HG03097 (cell line): ENCODE results near the gene FAM53B.
"Not testable (repeated sequence)": the region's sequence is repeated elsewhere in the genome, so short reads cannot be mapped to it uniquely, and the experiment has no call there.

ENCODE experiments used
- ATAC-seq: cut with Tn5 transposase; IDR thresholded peaks from one replicate; pipeline ENCODE4 v1.9.1; 2021; ENCODE audit not compliant: unreplicated experiment, low FRiP score

The FAM53B gene, protein sequence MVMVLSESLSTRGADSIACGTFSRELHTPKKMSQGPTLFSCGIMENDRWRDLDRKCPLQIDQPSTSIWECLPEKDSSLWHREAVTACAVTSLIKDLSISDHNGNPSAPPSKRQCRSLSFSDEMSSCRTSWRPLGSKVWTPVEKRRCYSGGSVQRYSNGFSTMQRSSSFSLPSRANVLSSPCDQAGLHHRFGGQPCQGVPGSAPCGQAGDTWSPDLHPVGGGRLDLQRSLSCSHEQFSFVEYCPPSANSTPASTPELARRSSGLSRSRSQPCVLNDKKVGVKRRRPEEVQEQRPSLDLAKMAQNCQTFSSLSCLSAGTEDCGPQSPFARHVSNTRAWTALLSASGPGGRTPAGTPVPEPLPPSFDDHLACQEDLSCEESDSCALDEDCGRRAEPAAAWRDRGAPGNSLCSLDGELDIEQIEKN

DNA sequence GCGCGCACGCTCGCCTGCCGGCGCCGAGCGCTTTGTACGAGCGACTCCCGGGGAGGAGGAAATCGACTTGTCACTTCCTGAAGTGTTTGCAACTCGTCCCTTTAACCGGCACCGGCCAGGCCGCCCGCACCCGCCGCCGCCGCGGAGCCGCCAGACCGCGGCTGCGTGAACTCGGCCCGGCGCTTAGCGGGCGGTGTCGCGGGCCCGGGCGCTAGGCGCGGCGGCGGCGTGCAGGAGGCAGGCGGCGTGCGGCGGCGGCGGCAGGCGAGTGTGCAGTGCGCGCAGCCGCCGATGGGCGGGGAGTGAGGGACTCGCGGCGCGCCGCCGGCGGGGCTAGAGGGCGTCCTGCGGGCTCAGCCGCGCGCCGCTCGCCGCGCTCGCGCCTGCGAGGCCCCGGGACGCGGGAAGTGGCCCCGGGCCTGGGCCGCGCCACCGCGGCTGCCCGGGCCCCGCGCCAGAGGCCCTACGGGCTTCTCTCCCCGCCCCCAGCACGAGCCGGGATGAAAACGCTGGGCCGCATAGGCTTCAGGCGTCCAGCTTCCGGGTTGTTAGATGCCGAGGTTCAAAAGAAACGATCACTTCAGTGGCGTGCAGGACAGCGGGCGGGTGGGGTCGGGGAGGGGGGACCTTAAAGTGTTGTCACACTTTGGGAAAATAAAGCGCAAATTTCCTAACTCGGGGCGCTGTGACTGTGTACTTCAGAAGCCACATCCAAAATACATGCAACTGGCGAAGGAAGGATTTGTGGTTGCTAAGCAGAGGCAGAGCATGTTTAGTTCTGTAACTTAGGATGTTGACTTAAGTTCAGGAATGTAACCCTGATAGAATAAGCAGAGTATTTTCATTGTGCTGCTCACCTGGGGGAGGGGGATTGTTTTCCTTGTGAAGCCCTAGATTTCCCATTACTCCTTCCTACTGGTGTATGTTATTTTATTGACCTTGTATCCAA is at the start of gene FAM53B:
Gene FAM53B, minus strand, starts transcription at position 277 of the 949 bp plus-strand sequence. CDS start 37,665 bp downstream, outside the sequence.
- peak; percentile 48 for ATAC-seq

DNA sequence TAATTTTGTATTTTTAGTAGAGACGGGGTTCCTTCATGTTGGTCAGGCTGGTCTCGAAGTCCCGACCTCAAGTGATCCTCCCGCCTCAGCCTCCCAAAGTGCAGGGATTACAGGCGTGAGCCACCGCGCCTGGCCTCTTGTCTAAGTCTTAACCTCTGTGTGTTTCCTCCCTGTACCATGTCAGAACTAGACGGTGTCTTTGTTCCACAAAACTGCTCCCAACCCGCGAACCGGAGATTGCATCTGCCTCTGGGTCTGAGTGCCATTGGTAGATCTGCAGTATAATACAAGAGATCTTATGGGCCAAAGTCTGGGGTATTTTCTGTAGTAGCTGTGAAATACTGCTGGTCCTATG is 48.8 kb upstream of the FAM53B start:
- no peak for ATAC-seq

DNA sequence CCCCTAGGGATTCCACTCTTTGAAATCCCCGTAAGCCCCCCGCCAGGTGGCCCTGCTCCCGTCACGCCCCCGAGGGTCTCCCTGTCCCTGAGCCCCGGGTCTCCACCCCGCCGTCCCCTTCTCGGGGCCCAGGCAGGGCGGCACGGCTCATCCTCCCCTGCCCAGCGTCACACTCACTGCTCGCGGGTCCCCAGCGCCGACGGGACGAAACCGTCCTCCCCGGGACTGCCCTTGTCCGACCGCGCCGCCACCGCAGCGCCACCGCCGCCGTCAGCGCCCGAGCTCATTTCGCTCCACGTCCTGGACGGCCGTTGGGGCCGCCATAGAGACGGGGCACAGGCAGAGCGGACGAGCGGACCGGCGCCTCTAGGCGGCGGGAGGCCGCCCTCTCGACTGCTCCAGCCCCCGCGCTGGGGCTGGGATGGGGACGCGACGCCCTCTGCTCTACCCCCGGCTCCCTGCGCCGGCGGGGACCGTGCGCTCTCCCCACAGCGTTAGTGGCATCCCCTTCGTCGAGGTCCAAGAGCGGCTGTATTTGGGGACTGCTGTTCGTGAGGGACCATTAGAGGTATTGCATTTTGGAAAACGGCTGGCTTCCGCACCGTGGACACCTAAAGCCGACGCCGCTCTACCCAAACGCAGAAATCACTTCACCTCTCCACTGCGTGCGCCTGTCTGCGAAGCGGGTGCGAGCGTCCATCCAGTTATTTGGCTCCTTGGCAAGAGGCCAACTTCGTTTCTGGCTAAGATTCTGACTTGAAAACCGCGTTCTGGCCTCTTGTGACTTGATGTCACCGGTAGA is 47.6 kb upstream of the FAM53B start, which contains the start of gene EEF1AKMT2:
Gene EEF1AKMT2, minus strand, starts transcription at position 341 of the 802 bp plus-strand sequence. Its CDS starts 54 bp downstream, at position 287.
- ATAC-seq: peak; percentile 85

DNA sequence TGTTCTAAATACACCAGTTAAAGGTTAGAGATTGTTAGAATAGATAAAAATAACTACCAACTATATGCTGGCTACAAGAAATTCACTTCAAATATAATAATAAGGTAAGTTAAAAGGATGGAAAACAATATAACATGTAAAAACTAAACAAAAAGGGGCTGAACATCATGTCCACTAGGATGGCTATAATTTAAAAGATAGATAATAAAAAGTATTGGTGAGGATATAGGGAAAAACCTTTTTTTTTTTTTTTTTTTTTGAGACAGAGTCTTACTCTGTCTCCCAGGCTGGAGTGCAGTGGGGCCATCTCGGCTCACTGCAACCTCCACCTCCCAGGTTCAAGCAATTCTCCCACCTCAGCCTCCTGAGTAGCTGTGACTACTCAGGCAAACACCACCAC is 38.7 kb upstream of the FAM53B start:
- not testable (repeated sequence) for ATAC-seq

DNA sequence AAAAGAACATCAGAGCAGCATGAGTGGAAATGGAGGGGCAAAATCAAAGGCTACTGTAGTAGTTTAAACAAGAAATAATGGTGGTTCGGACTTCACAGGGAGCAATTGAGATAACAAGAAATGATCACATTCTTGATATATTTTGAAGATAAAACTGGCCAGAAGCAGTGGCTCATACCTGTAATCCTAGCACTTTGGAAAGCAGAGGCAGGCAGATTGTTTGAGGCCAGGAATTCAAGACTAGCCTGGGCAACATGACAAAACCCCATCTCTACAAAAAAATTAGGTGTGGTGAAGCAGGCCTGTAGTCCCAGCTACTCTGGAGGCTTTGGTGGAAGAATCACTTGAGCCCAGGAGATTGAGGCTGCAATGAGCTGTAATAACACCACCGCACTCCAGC is 24.6 kb upstream of the FAM53B start:
- ATAC-seq: no peak

DNA sequence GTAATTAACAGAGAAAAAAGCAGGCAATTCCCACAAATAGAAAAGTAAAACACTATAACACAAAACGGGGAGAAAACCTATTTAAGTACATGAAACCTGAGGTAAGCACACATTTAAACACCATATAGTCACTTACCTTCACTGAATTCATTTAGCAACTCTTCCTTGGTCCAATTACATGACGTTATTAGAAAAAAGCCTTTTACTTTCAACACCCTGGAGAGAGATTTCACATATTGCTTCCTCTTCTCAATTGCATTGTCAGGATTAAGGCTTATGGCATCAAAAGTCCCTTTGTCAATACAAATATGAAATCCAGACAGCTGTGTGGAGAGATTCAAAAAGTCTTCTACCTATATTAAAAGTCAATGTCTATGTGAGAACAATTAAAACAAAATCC is 21.1 kb upstream of the FAM53B start:
- ATAC-seq: no peak

DNA sequence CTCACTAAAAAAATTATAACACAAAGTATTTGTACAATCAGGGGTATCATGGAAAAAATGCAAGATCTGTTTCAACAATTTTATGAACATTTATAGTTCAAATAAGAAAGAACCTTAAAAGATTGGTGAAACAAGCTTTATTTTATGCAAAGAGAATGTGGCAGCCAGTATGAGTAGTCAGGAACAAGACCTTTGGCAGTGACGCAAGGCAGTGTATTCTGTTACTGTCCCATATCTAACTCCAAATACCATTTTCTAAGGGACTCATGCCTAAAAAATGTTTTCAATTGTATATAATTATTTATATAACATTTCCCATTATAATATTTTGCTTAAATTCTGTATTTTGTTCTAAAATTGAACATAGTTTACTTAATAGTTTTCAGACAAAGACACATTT is 19.1 kb upstream of the FAM53B start:
- no peak for ATAC-seq

DNA sequence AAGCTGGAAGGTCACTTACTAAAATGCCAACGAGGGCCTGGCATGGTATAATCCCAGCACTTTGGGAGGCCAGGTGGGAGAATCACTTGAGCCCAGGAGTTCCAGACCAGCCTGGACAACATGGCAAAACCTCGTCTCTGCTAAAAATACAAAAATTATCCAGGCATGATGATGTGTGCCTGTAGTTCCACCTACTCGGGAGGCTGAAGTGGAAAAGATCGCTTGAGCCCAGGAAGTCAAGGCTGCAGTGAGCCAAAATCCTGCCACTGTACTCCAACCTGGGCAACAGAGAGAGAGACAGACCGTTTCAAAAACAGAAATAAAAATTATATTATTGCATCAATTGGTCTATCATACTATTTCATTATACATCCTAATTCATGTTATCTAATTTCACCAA is 18.1 kb upstream of the FAM53B start:
- ATAC-seq: no peak

DNA sequence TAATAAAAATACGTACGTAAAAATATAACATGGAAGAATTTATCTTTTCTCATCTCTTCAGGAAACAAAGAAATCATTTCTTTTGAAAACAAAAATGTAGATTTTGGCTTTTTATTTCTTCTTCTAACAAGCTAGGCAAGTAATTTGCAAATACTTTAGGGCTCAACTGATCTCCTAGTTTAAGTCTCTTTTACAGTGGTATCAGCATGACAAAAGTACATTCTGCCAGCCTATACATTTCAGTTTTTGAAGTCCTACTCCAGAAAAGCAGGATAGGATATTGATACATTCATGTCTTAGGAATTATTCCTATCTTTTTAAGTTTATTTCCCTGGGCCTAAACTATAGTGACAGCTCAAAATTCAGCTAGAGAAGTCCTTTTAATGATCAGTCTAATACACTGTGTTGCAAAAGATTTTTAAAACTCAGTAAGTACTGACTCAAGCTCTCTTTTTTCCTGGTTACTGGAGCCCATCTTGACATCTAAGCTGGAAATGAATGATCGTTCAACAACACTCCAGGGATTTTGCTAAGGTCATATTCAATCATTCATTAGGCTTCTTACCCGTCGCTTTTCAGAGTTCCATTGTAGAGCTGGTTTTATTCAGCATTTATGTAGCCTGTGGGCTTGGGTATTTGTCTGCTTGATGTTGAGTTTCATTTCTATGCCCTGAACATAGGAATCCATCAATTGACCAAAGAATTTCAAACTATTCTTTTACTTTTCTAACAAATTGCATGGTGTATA is 12.2 kb upstream of the FAM53B start:
- ATAC-seq: no peak

DNA sequence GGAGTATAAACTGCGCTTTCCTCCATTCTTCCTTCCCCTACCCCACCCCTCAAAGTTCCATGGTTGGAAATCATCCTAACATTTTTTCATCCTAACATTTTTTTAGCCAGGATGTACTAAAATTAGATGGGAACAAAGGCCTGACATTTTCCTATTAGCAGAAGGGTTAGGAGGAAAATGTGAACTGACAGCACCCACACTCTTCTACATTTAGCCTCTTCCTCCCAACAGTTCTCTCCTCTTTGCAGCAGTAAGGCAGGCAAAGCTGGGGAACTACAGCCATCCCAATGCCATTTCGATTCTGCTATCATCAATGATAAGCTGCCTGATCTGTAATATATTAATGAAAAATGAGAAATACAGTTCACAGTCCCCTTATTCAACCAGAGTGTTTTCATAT is 11.4 kb upstream of the FAM53B start:
- ATAC-seq: no peak

DNA sequence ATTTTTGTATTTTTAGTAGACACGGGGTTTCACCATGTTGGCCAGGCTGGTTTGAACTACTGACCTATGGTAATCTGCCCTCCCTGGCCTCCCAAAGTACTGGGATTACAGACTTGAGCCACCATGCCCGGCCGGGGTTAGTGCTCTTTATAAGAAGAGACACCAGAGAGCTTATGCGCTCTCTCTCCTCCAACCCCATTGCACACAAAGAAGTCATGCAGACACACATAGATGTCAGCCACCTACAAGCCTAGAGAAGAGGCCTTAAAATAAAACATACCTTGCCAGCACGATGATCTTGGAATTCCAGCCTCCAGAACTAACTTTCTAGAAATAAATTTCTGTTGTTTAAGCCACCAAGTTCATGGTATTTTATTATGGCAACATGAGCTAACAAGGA is 10.0 kb upstream of the FAM53B start:
- ATAC-seq: no peak

DNA sequence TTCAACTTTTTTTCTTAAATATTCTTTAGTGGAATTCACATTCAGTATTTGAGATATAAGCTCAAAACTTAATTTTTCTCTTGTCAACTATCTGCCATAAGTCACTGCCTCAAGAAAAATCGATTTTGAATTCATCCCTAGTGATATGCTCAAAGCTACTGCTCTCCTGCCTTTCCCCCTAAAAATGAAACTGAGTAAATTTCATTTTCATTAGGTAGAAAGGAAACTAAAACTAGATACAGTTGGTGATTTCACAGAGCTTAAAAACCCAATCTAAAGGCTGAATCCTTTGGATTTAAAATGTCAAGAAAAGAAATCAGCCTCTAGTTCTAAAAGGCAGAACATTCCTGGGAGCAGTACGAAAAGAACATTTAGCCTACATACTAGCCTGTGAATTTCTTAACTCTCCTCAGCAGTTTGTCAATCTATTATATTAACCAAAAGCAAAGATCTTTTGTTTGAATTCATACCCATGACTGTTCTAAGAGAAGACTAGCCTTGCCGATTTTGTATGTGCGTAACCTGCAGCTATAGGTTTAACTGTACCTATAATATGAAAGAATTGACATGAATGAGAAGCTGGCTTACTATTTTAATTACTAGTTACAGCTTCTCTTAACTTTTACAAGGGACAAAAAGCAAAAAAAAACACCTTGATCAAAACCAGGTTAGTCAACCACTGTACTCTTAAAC is 4.9 kb upstream of the FAM53B start:
- ATAC-seq: no peak

DNA sequence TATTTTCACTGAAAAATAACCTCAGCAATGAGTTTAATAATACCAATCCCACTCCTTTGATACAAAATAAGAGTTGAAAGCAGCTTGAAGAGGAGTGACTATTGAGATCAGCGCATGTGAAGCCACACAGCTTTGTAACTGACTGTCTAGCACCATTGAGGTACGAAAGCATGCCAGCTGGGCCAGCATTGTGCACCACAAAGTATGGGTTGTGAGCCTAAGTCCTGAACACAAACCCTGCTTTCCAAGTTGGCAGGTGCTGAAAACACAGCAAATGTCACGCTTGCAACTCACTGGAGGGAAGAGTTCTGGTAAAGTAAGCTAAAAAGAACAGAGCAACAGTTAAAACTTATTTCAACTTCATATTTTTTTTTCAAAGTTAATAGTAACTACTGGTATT is 4.0 kb upstream of the FAM53B start:
- no peak for ATAC-seq

DNA sequence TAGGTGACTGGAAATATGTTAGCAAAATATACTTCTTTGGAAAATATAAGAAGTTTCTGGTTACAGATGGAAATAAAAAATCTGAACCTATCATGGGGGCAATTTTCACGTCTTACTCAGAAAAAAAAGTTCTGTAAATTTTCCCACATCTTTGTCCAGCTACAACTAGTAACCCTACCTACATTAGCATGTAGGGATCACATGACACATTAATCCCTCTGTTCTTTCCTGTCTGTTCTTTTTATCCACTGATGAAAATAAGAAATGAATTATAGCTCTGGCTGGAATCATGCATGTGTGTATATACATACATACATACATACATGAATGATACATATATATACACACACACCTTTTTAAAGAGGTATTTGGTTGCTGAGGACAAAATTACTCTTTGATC is 3.6 kb upstream of the FAM53B start:
- no peak for ATAC-seq

DNA sequence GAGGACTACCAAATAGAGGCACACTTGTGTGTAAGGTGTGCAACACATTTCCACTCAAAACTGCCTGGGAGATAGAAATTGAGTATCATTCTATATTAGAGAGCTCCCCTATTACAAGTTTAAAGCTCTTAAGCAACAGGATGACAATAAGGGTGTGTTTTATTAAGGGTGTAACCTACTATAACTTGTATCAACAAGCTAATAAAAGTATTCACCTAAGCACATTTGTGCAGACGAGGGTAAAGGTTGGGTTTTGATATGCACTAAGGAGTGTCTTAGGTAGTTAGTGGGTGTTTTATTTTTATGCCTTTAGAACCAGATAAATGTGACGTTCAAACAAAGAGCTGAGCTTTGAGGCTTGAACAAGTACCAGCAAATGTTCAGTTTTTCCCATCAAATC is 2.8 kb upstream of the FAM53B start:
- ATAC-seq: no peak

DNA sequence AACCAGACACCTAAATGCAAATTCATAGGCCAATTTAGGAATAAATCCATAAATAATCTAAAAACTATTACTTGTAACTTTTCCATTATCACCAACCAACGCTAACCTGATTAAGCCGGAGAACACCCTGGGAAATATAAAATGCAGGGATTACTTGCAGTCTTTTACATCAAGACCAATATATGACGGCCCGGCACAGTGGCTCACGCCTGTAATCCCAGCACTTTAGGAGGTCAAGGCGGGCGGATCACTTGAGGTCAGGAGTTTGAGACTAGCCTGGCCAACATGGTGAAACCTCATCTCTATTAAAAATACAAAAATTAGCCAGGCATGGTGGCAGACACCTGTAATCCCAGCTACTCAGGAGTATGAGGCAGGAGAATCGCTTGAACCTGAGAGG is 2.3 kb upstream of the FAM53B start:
- not testable (repeated sequence) for ATAC-seq

DNA sequence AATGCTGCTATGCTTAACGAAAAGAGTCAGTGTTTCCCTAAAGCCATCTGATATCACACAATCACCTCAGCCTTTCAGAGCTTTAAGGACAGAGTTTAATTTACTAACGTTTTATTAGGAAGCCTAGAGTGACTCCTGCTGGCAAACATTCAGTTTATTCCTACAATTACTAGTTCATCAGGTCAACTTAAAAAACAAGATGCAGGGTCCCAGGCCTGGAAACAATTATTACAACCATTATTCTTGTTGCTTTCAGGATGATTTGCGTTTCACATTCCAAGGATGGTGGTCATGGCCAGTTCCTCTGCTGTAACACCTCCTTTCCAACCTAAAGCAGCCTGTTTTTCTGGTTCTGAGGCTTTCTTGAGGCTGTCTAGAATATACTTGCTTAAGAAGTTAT is 1.5 kb upstream of the FAM53B start:
- ATAC-seq: no peak

DNA sequence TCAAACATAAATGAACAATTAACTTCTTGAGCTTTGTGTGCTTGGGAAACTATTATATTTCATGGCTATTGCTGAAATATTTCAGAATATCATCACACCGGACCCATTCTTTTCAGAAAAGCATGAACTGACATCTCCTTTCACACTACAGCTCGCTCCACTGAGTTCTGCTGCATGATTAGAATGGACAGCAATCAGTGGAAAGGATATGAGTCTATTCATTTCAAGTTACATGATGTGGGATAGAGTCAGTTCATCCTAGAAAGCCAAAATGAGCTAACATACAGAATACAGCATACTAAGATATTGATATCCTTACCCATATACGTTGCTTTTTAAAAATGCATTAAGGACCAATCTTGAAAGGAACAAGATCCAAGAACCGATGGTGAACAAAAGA is 1.1 kb upstream of the FAM53B start:
- ATAC-seq: no peak
